ENCODE data around the gene RGS7. TPM values are rescaled to one million over a fixed set of nuclear protein-coding genes. Genes with fewer than 3 reads are reported as not detected.
A peak's percentile ranks its signal among the peaks of the same experiment; 100 is the strongest.

The RGS7 gene
- total and polyA plus RNA-seq, 2 experiments from 2014 or later = 0.32 to 1.7 TPM

DNA sequence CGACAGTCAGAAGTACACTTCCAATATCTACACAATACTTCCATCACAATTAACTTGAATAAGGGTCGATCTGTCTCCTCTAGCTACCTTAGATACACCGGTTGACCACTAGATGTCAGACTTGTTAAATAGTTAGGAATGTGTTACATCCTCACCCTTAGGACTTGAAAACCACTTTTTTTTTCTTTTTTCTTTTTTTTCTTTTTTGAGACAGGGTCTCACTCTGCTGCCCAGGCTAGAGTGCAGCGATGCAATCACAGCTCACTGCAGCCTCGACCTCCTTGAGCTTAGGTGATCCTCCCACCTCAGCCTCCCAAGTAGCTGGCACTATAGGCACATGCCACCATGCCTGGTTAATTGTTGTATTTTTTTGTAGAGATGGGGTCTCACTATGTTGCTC lies 624.6 kb downstream of the RGS7 start:
- WGBS, 2 experiments (ENCODE audit: low coverage in 1 of 2, low lambda C conversion rate in 2 of 2, missing lambda C conversion rate in 2 of 2) = 0 to 1% methylated on average over 5 of the region's 5 CpGs
- Histone ChIP-seq H3K9me3 (ENCODE audit: low read depth) (no peaks in the 10 kb centered on the region), H3K9me2 (ENCODE audit: insufficient read depth) (no peaks in the 10 kb centered on the region), H4K20me1 (ENCODE audit: insufficient read depth) (no peaks in the 10 kb centered on the region), H3F3A (ENCODE audit: insufficient read depth) (peaks cover 8% of the 10 kb centered on the region; the same call in 1 of the 2 replicates), H3K9ac (no peak overlapping the region), H2AFZ (no peak overlapping the region), H3K27me3 (replicated peaks; ENCODE audit: insufficient read depth) (no peaks in the 10 kb centered on the region), H3K36me3 (ENCODE audit: low read depth) (no peaks in the 10 kb centered on the region), H3K27ac (no peak overlapping the region), H3K4me3 (no peak overlapping the region), H3K4me2 (ENCODE audit: unreplicated experiment) (no peak overlapping the region), H3K4me1 (ENCODE audit: insufficient read depth) (peaks cover 8% of the 10 kb centered on the region), H3K79me2 (ENCODE audit: insufficient read depth) (no peaks in the 10 kb centered on the region)
- TF ChIP-seq EZH2phosphoT487 (IDR thresholded peaks at IDR 0.05; ENCODE audit: insufficient read depth, low read depth) (no peak), EZH2 (IDR thresholded peaks at IDR 0.05; ENCODE audit: insufficient read depth, poor library complexity, severe bottlenecking) (no peak)
- in situ Hi-C loops (cut with MboI) = loop anchor here (10.0 kb wide), 3 partner anchors 122 to 772 kb away; no protein-coding TSS in a partner anchor
- DNase-seq = peak; percentile 79

MicroRNAs within 50 kb of the gene (microRNA counts, 767-probe panel; counts per million panel counts)
- microRNA hsa-miR-3123 = 447 counts per million, percentile 86 among the panel's probes with 10 or more counts

Small RNAs within 50 kb of the gene (microRNA-seq; reads per million reads assigned to microRNA genes)
- gene MIR3123 (ENCODE audit: borderline number of aligned reads) = not detected

Small RNAs within 50 kb of the gene (small RNA-seq; reads per million reads assigned to genes)
- gene MIR3123 (ENCODE audit: low read depth, low replicate concordance) = not detected

Other genes starting within 250 kb of the RGS7 start
- gene FH, start 162.6 kb upstream of the RGS7 start, total RNA-seq (2014; rRNA removed; shearing (Covaris generic)) = 63.1 and 87.3 TPM in 2 replicates
- 71.7 and 74.5 TPM in 2 replicates for gene FH, start 162.6 kb upstream of the RGS7 start, polyA plus RNA-seq (2016; fragmentation: Nextera tagmentation; extraction: Ambion mirVana)
- not detected in 2 replicates for gene KMO, start 175.2 kb upstream of the RGS7 start, total RNA-seq (2014; rRNA removed; shearing (Covaris generic))
- not detected in 2 replicates for gene KMO, start 175.2 kb upstream of the RGS7 start, polyA plus RNA-seq (2016; fragmentation: Nextera tagmentation; extraction: Ambion mirVana)

Measured in GM23248 (cell line).